ENCODE data around the gene COPA.

DNA sequence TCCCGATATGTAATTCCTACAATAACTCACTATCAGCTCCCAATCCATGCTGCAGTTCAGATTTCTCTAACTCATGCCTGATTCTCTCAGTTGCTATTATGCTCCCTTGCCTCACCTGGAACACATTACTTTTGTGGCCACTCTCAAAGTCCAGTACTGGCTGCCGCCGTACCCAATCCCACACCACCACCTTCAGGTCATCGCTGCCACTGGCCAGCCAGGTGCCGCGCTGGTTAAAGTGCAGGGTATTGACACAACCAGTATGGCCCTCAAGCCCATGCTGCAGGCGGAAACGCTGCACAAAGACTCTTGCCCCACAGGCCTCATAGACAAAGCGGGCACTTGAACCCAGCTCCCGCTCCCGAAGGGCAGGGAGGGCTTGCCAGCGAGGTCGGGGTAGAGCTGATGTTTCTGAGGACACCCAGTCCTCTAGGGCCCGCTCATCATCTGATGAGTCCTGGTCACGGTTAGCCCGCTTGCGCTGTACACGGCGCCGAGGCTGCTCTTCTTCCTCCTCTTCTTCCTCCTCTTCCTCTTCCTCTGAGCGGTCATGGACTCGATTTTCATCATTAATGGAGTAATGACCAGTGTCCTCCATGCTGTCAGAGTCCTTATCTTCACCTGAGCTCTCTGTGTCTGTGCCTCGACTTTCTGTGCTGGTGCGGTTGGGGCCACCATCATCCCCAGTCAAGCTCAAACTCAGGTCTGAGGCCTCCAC, 103.3 kb downstream of the COPA start:
- TF ChIP-seq, protein P1, sequence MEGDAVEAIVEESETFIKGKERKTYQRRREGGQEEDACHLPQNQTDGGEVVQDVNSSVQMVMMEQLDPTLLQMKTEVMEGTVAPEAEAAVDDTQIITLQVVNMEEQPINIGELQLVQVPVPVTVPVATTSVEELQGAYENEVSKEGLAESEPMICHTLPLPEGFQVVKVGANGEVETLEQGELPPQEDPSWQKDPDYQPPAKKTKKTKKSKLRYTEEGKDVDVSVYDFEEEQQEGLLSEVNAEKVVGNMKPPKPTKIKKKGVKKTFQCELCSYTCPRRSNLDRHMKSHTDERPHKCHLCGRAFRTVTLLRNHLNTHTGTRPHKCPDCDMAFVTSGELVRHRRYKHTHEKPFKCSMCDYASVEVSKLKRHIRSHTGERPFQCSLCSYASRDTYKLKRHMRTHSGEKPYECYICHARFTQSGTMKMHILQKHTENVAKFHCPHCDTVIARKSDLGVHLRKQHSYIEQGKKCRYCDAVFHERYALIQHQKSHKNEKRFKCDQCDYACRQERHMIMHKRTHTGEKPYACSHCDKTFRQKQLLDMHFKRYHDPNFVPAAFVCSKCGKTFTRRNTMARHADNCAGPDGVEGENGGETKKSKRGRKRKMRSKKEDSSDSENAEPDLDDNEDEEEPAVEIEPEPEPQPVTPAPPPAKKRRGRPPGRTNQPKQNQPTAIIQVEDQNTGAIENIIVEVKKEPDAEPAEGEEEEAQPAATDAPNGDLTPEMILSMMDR (IDR thresholded peaks at IDR 0.05; ENCODE audit: low read length) = no peak
- TF ChIP-seq EZH2 (optimal IDR thresholded peaks at IDR 0.05; ENCODE audit: low read depth, low read length) (no peak), EZH2phosphoT487 (IDR thresholded peaks at IDR 0.05; ENCODE audit: low read length) (no peak)

Data from MM.1S (cell line).